Right ventricle myocardium superior (tissue), 1 donor: ENCODE measurements around the gene IBSP. TPM values are rescaled to one million over a fixed set of nuclear protein-coding genes. Genes with fewer than 3 reads are reported as not detected.
A peak's percentile ranks its signal among the peaks of the same experiment; 100 is the strongest.

Source experiments
- ATAC-seq: fragments of 200-7000 bp; cut with Tn5 transposase; one replicate; pipeline ENCODE4 v1.9.1; 2020; ENCODE audit warnings: mild to moderate bottlenecking; ENCODE audit not compliant: poor library complexity
- DNase-seq: peaks from one replicate; pipeline ENCODE4 v3.0.0-alpha.2; 2020
- intact Hi-C: fragments of 100-400 bp; cut with DNase I; formaldehyde crosslinking; loops from one replicate; pipeline ENCODE4 v1.11.2; 2022
- long read RNA-seq: library from polyadenylated mRNA; unstranded; transcript quantifications from one replicate; pipeline ENCODE4 v2.0.0, GENCODE V29; 2021
- total RNA-seq: library from RNA; stranded (reverse); fragmentation: NEBNext Ultra II Directional; extraction: Animal tissue kit (Norgen Biotek cat#: 25700); gene quantifications from one replicate; pipeline ENCODE4 v1.2.1, GENCODE V29; 2021
- donor health status: DM: no; HTN: yes; CAD: no; lungs with severe emphysema.

Gene IBSP
- total RNA-seq: not detected
- long read RNA-seq: 0 reads

- intact Hi-C loops: no loop called here
- no peak for ATAC-seq
- DNase-seq: no peak
Measured at GRCh38 chr4:87799301-87800113, at the start of gene IBSP. Gene IBSP, plus strand, starts transcription at chr4:87799554. Its CDS starts 2,808 bp downstream, at chr4:87802362.

DNA sequence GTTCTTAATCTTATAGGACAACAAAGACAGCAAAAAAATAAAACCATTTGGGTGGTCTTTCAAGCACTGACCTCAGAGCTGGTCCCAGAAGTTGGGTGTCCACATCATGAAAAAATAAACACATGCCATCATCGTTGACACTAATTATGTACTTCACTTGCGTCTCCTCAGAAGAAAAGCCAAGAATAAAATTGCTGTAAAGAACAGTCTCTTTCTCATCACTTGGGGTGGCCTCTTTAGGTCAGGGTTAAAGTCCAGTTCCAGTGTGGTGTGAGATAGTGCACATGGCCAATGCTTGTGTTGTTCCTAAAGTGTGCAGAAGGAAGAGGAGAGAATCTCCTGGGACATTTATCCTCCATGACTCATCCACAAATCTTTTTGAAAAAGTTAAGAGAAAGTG lies 49.5 kb upstream of the IBSP start:
- intact Hi-C loops: no loop called here
- DNase-seq: no peak
- no peak for ATAC-seq

- no peak for DNase-seq
- intact Hi-C loops: no loop called here
- no peak for ATAC-seq
Measured at GRCh38 chr4:87758270-87758669, 41.1 kb upstream of the IBSP start.

GRCh38 chr4:87762311-87762710 lies 37.0 kb upstream of the IBSP start:
- intact Hi-C loops: no loop called here
- ATAC-seq (no peak), DNase-seq (no peak)

GRCh38 chr4:87781569-87781968 lies 17.8 kb upstream of the IBSP start:
- DNase-seq (no peak), ATAC-seq (no peak)
- intact Hi-C loops: no loop called here

DNA sequence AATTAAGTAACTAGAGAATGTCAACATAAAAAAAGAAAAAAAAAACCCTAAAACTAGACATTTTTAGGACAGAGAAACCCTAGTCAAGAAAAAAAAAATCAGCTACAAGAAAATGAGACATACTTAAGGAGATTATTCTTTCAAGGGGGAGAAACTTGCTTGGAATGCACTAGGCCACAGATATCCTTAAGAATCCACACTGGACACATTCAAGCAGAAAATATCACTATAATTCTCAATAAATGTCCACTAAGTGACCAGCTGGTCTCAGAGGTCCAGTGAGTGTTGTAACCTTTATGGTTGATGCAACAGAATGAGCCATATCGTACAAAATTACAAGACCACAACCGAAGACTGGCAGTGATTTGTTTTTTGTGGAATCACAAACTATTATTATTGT lies 15.6 kb upstream of the IBSP start:
- intact Hi-C loops: no loop called here
- DNase-seq (no peak), ATAC-seq (no peak)

- intact Hi-C loops: no loop called here
- ATAC-seq (no peak), DNase-seq (no peak)
Measured at GRCh38 chr4:87785731-87786509, 13.4 kb upstream of the IBSP start.

GRCh38 chr4:87802858-87803257 lies 3.5 kb downstream of the IBSP start:
- intact Hi-C loops: no loop called here
- DNase-seq: no peak
- ATAC-seq: no peak

DNA sequence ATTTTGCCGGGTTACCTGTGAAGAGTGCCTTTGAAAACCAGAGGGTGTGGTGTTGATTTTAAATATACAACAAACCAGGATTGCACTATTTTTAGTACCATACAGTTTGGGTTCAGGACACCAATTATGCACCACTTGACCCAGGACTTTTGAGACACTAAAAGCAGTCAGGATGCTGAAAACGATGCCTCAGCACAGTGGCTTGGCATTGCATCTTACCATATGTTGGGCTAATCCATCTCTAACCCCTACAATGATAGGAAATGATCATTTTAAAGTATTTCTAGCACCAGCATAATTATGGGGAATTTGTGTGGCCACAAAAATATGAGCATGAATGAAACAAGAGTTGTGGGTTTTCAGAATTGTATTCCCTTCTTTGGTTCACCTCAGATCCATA lies 4.1 kb downstream of the IBSP start:
- ATAC-seq (no peak), DNase-seq (no peak)
- intact Hi-C loops: no loop called here

DNA sequence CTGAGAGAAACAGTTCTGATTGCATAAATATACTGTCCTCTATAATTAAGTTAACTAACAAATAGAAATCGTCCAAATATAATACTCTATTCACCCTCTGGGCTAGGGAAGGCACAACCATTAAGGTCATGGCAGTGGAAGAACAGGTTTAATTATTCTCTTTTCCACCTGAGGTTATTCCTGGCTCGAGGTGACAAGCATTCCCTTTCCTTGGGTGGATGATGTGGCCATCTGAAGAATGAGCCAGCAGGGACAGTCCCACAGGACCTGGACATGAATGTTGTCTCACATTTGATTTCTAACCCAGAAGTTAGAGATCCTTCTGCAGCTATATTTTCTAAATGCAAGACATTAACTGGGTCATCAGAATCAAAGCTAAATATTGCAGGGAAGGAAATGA lies 5.5 kb downstream of the IBSP start:
- DNase-seq (no peak), ATAC-seq (no peak)
- intact Hi-C loops: no loop called here

DNA sequence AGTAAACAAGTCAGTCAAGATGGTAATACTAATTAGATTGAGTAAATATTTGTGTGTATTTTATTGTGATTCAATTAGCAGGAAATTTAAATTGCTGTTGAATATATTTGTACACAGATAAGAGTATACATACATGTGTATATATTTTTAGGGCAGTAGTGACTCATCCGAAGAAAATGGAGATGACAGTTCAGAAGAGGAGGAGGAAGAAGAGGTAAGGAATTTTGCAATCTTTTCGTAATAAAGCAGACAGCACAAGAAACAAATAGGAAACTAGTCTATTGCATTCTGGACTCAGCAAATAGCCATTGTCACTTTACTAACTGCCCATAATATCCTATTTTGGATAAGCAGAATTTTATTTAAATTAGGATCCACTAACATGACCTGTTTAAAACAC lies 6.6 kb downstream of the IBSP start:
- no peak for ATAC-seq
- intact Hi-C loops: no loop called here
- DNase-seq: no peak

DNA sequence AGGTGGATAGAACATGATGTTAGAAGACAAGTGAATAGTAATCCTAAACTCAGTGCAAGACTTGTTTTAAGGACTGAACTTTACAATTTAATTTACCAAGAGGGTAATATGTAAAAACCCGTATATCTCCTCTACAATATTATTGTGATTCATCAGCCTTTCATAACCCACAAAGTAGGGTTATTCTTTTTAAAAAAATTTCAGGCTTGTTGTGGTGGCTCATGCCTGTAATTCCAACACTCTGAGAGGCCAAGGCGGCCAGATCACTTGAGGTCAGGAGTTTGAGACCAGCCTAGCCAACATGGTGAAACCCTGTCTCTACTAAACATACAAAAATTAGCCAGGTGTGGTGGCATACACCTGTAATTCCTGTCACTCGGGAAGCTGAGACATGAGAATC lies 7.2 kb downstream of the IBSP start:
- no peak for ATAC-seq

DNA sequence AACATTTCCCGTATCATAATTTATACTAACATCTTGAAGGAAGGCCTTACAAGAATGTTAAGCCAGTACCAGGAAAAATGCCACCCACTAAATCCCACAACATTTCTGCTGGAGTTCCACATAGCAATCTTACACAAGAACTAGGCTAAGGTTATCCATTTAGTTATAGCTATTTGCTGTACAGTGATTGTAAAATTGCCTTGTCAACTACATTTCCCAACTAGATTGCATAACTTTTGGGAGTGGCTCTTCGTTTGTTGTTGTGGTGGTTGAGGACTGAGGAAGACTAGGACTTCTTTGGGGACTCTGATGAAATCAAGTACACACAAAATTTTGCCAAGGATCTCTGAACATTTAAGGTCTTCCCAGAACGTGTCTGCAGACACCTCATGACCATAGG lies 8.0 kb downstream of the IBSP start:
- ATAC-seq (peak; percentile 55), DNase-seq (no peak)
- intact Hi-C loops: no loop called here

More for the DNA sequence above, 7.2 kb downstream of the IBSP start:
- intact Hi-C loops: no loop called here
- DNase-seq: no peak

DNA sequence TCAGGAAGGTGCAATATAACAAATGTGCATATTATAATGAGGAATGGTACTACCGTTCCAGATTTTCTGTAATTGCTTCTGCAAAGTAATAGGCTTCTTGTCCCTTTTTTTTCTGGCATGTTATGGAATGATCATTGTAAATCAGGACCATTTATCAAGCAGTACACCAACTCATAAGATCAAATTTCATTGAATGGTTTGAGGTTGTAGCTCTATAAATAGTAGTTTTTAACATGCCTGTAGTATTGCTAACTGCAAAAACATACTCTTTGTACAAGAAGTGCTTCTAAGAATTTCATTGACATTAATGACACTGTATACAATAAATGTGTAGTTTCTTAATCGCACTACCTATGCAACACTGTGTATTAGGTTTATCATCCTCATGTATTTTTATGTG lies 12.6 kb downstream of the IBSP start:
- ATAC-seq (no peak), DNase-seq (no peak)
- intact Hi-C loops: no loop called here

DNA sequence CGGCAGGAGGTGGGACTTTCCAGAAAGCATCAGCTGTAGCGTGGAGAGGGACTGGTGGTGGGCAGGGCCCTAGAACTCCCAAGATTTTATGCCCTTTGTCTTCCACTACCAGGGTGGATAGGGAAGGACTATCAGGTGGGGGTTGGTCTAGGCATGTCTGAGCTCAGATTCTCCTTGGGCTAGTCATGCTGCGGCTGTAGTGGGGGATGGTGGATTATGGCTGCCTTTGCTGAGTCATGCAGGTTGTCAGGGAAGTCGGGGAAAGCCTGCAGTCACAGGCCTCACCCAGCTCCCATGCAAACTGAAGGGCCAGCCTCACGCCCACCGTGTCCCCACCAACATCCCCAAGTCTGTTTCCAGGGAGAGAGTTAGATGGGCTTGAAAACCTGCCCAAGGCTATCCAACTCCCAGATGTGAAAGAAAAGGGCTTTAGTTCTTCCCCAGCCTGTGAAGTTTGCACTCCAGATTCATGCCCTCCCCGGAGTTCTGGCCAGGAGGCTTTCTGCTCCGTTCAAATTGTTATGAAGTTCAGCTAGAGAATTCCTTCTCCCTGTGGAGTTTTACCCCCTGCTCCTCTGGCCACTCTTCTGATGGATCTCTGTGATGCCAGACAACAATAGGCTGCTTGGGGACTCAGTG lies 20.0 kb downstream of the IBSP start:
- ATAC-seq: no peak
- DNase-seq: no peak
- intact Hi-C loops: no loop called here

GRCh38 chr4:87823200-87823599 lies 23.8 kb downstream of the IBSP start:
- intact Hi-C loops: no loop called here
- DNase-seq (no peak), ATAC-seq (no peak)

GRCh38 chr4:87823724-87824123 lies 24.4 kb downstream of the IBSP start:
- no peak for DNase-seq
- intact Hi-C loops: no loop called here
- ATAC-seq: no peak

GRCh38 chr4:87824352-87824751 lies 25.0 kb downstream of the IBSP start:
- intact Hi-C loops: no loop called here
- ATAC-seq (no peak), DNase-seq (no peak)

- intact Hi-C loops: no loop called here
- ATAC-seq (no peak), DNase-seq (no peak)
Measured at GRCh38 chr4:87832669-87833068, 33.3 kb downstream of the IBSP start, which contains the start of gene MEPE. Gene MEPE, plus strand, starts transcription at chr4:87832969. Its CDS starts 1,746 bp downstream, at chr4:87834715.

DNA sequence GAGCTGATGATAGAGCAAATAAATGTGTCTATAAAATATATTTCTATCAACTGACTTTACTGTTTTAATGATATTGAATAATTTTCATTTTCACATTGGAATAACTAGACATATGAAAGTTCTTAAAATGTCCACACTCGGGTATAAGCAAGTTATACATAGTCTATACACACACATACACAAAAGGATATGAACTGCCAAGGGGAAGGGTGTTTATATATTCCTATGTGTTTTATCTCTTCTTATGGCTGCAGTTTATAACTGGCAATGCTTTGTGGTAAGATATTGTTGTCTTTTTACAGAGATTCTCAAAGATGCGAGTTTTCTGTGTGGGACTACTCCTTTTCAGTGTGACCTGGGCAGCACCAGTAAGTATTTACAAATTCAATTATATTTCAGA lies 35.0 kb downstream of the IBSP start:
- ATAC-seq (no peak), DNase-seq (no peak)
- intact Hi-C loops: no loop called here
